K562 (cell line): Measurements from ENCODE around the gene INSL3. TPM values are rescaled to one million over a fixed set of nuclear protein-coding genes. Genes with fewer than 3 reads are reported as not detected.
A peak's percentile ranks its signal among the peaks of the same experiment; 100 is the strongest.

ENCODE experiments used
- CHD2 ChIP-seq: IDR thresholded peaks from 2 replicates; pipeline ENCODE4 v1.6.1; 2011; ENCODE audit warnings: low read depth, low read length
- FOXM1 ChIP-seq, 2 experiments: fragments of 450-650 bp in 1 of 2; sonication (generic) in 1 of 2; formaldehyde crosslinking in 1 of 2; IDR thresholded peaks; 2 replicates each; pipeline versions ENCODE4 v1.6.1 to v1.9.0; 2017 to 2022; ENCODE audit warnings: low read depth in 2 of 2, mild to moderate bottlenecking in 2 of 2, missing genetic modification reagents in 1 of 2, moderate library complexity in 1 of 2
- GABPA ChIP-seq: fragments of 200-800 bp; sonication (Bioruptor generic); conservative IDR thresholded peaks from 2 replicates; pipeline ENCODE4 v1.6.1; 2016; ENCODE audit warnings: low read depth, missing genetic modification characterization, missing compliant biosample characterization
- HDAC8 ChIP-seq: fragments of 450-650 bp; IDR thresholded peaks from 2 replicates; pipeline ENCODE4 v1.6.1; 2016; ENCODE audit warnings: mild to moderate bottlenecking, missing genetic modification characterization, moderate library complexity, missing compliant biosample characterization
- RB1 ChIP-seq: fragments of 450-650 bp; IDR thresholded peaks from 2 replicates; pipeline ENCODE4 v1.6.1; 2017; ENCODE audit warnings: low read depth, mild to moderate bottlenecking
- SAP30 ChIP-seq: fragments of 200-600 bp; sonication (generic); IDR thresholded peaks from 2 replicates; pipeline ENCODE4 v1.6.1; 2012; ENCODE audit warnings: borderline replicate concordance, low read depth, mild to moderate bottlenecking, moderate library complexity, low read length, control low read depth, inconsistent platforms; ENCODE audit not compliant: insufficient read depth, poor library complexity, severe bottlenecking
- TARDBP ChIP-seq: fragments of 450-650 bp; IDR thresholded peaks from 2 replicates; pipeline ENCODE4 v1.6.1; 2016
- TBP ChIP-seq: optimal IDR thresholded peaks from 2 replicates; pipeline ENCODE3; 2011; ENCODE audit warnings: low read depth, low read length, improper control_type of control experiment
- TRIM28 ChIP-seq: fragments of 450-650 bp; IDR thresholded peaks from 2 replicates; pipeline ENCODE4 v1.6.1; 2017
- ZC3H4 ChIP-seq: sonication (generic); formaldehyde crosslinking; IDR thresholded peaks from 2 replicates; pipeline ENCODE4 v1.9.0; 2021; ENCODE audit warnings: missing genetic modification reagents, borderline replicate concordance
- ZNF24 ChIP-seq: fragments of 450-650 bp; IDR thresholded peaks from 2 replicates; pipeline ENCODE4 v1.6.1; 2016
- polyA plus RNA-seq, 8 experiments: library from polyadenylated mRNA; depleted of rRNA in 4 of 8; stranded (reverse) in 5 of 8; unstranded in 3 of 8; fragments of >200 nt; fragmentation: Nextera tagmentation in 2 of 8; fragmentation: Illumina TruSeq in 1 of 8; extraction: Ambion mirVana in 2 of 8; extraction: Trizol in 1 of 8; gene quantifications; 2 replicates each; pipeline versions ENCODE4 v1.2.1 to v1.2.3, GENCODE V29; 2011 to 2014; ENCODE audit warnings: inconsistent platforms in 1 of 8, missing spikeins in 1 of 8
- total RNA-seq, 7 experiments: library from RNA; depleted of rRNA in 6 of 7; stranded (reverse); fragments of >200 nt in 6 of 7; fragmentation: Illumina TruSeq in 2 of 7; extraction: Trizol in 2 of 7; gene quantifications; 2 replicates each; pipeline versions ENCODE4 v1.2.1 to v1.2.3, GENCODE V29; 2011 to 2021; ENCODE audit warnings: low replicate concordance in 1 of 7
- TF ChIP-seq, protein P1 (sequence below): fragments of 250-450 bp; sonication (Bioruptor Pico); IDR thresholded peaks from 2 replicates; pipeline ENCODE4 v1.5.0; 2021; ENCODE audit warnings: mild to moderate bottlenecking, borderline replicate concordance
- TF ChIP-seq, protein P2 (sequence below): fragments of 450-650 bp; formaldehyde crosslinking; IDR thresholded peaks from 2 replicates; pipeline ENCODE4 v1.4.0; 2020; ENCODE audit warnings: mild to moderate bottlenecking
- TF ChIP-seq, protein P3 (sequence below): IDR thresholded peaks from 3 replicates; pipeline ENCODE4 v1.6.1; 2011; ENCODE audit warnings: borderline replicate concordance, mild to moderate bottlenecking; ENCODE audit not compliant: insufficient read length, insufficient read depth
- TF ChIP-seq, protein P4 (sequence below): sonication (generic); formaldehyde crosslinking; IDR thresholded peaks from 2 replicates; pipeline ENCODE4 v1.8.0; 2022; ENCODE audit warnings: missing genetic modification reagents, mild to moderate bottlenecking, moderate library complexity, borderline replicate concordance
- TF ChIP-seq, protein P5 (sequence below): sonication (generic); formaldehyde crosslinking; IDR thresholded peaks from 2 replicates; pipeline ENCODE4 v1.8.1; 2023; ENCODE audit warnings: missing genetic modification reagents, mild to moderate bottlenecking, borderline replicate concordance

INSL3 gene
- total and polyA plus RNA-seq, 9 of the 15 experiments (the other 6 are each of a cell fraction or from before 2014, with no cell fraction given), result not detected

DNA sequence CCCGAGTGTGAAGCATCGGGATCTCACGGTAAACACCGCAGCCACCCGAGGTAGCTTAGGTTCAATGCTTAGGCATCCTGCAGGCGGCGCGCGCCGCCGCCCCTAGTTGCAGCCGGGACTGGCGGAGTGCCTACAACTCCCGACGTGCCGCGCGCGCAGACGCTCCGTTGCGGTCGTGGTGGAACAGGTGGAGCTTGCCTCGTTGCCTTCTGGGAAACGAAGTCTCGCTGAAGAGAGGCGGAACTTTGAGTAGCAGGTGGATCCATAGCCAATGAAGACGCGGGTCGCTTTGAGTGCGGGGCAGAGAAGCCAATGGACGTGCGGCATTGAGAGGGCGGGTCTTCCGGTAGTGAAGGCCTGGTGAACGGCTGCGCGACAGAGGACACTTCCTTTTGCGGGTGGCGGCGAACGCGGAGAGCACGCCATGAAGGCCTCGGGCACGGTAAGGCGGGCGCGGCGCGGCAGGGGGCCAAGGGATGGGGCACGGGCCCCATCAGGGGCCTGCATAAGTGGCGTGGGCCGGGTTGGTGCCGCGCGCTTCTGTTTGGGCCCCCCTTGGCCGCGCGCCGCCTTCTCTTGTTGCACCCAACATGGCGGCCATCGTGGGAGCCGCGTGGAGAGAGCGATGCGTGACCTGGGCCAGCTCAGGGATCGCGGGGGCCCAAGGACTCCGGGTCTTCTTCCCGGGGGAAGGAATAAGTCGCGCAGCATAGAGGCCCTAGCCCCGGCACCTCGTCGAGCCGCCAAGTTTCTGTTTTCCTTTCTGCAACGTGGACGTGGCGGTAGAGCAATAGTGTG lies 38.4 kb upstream of the INSL3 start, which contains the start of gene RPL18A (continued):
- TF ChIP-seq, protein P1, sequence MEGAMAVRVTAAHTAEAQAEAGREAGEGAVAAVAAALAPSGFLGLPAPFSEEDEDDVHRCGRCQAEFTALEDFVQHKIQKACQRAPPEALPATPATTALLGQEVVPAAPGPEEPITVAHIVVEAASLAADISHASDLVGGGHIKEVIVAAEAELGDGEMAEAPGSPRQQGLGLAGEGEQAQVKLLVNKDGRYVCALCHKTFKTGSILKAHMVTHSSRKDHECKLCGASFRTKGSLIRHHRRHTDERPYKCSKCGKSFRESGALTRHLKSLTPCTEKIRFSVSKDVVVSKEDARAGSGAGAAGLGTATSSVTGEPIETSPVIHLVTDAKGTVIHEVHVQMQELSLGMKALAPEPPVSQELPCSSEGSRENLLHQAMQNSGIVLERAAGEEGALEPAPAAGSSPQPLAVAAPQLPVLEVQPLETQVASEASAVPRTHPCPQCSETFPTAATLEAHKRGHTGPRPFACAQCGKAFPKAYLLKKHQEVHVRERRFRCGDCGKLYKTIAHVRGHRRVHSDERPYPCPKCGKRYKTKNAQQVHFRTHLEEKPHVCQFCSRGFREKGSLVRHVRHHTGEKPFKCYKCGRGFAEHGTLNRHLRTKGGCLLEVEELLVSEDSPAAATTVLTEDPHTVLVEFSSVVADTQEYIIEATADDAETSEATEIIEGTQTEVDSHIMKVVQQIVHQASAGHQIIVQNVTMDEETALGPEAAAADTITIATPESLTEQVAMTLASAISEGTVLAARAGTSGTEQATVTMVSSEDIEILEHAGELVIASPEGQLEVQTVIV (CRISPR knock-in tag), result no peak
- TF ChIP-seq GABPA (tag), result peak; percentile 98
- TF ChIP-seq SAP30, result peak; percentile 91
- no peak for TF ChIP-seq ZNF24
- TF ChIP-seq TRIM28, result no peak
- peak; percentile 87 for TF ChIP-seq CHD2
- TF ChIP-seq, protein P2, sequence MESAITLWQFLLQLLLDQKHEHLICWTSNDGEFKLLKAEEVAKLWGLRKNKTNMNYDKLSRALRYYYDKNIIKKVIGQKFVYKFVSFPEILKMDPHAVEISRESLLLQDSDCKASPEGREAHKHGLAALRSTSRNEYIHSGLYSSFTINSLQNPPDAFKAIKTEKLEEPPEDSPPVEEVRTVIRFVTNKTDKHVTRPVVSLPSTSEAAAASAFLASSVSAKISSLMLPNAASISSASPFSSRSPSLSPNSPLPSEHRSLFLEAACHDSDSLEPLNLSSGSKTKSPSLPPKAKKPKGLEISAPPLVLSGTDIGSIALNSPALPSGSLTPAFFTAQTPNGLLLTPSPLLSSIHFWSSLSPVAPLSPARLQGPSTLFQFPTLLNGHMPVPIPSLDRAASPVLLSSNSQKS, result no peak
- TF ChIP-seq, protein P3, sequence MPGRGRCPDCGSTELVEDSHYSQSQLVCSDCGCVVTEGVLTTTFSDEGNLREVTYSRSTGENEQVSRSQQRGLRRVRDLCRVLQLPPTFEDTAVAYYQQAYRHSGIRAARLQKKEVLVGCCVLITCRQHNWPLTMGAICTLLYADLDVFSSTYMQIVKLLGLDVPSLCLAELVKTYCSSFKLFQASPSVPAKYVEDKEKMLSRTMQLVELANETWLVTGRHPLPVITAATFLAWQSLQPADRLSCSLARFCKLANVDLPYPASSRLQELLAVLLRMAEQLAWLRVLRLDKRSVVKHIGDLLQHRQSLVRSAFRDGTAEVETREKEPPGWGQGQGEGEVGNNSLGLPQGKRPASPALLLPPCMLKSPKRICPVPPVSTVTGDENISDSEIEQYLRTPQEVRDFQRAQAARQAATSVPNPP, result no peak
- no peak for TF ChIP-seq ZC3H4 (CRISPR knock-in tag)
- no peak for TF ChIP-seq FOXM1 (IDR thresholded peaks at IDR 0.05; ENCODE audit: low read depth)
- peak; percentile 61; the same call in 1 of the 2 replicates for TF ChIP-seq FOXM1 (CRISPR knock-in tag; IDR thresholded peaks at IDR 0.05; ENCODE audit: low read depth)
- TF ChIP-seq, protein P4, sequence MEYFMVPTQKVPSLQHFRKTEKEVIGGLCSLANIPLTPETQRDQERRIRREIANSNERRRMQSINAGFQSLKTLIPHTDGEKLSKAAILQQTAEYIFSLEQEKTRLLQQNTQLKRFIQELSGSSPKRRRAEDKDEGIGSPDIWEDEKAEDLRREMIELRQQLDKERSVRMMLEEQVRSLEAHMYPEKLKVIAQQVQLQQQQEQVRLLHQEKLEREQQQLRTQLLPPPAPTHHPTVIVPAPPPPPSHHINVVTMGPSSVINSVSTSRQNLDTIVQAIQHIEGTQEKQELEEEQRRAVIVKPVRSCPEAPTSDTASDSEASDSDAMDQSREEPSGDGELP (CRISPR knock-in tag), result peak; percentile 97
- no peak for TF ChIP-seq HDAC8 (tag)
- TF ChIP-seq, protein P5, sequence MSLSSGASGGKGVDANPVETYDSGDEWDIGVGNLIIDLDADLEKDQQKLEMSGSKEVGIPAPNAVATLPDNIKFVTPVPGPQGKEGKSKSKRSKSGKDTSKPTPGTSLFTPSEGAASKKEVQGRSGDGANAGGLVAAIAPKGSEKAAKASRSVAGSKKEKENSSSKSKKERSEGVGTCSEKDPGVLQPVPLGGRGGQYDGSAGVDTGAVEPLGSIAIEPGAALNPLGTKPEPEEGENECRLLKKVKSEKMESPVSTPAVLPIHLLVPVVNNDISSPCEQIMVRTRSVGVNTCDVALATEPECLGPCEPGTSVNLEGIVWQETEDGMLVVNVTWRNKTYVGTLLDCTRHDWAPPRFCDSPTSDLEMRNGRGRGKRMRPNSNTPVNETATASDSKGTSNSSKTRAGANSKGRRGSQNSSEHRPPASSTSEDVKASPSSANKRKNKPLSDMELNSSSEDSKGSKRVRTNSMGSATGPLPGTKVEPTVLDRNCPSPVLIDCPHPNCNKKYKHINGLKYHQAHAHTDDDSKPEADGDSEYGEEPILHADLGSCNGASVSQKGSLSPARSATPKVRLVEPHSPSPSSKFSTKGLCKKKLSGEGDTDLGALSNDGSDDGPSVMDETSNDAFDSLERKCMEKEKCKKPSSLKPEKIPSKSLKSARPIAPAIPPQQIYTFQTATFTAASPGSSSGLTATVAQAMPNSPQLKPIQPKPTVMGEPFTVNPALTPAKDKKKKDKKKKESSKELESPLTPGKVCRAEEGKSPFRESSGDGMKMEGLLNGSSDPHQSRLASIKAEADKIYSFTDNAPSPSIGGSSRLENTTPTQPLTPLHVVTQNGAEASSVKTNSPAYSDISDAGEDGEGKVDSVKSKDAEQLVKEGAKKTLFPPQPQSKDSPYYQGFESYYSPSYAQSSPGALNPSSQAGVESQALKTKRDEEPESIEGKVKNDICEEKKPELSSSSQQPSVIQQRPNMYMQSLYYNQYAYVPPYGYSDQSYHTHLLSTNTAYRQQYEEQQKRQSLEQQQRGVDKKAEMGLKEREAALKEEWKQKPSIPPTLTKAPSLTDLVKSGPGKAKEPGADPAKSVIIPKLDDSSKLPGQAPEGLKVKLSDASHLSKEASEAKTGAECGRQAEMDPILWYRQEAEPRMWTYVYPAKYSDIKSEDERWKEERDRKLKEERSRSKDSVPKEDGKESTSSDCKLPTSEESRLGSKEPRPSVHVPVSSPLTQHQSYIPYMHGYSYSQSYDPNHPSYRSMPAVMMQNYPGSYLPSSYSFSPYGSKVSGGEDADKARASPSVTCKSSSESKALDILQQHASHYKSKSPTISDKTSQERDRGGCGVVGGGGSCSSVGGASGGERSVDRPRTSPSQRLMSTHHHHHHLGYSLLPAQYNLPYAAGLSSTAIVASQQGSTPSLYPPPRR (CRISPR knock-in tag), result no peak
- TF ChIP-seq TARDBP, result 0 out of 2 replicates have a peak, but pooled peaks have one; percentile 25
- no peak for TF ChIP-seq TBP
- TF ChIP-seq RB1, result peak; percentile 89
